ENCODE data around the gene CHAF1A.

GRCh38 chr19:4409123-4409933, 6.9 kb downstream of the CHAF1A start:
- TF ChIP-seq CTCF (IDR thresholded peaks at IDR 0.05) = no peak
- no peak for TF ChIP-seq POLR2A (IDR thresholded peaks at IDR 0.05)

All from breast epithelium (tissue), 3 donors.